PC-9 (cell line): ENCODE results near the gene CTBP2.

ENCODE experiments used
- EZH2 ChIP-seq: fragments of 200-600 bp; sonication (generic); IDR thresholded peaks from 2 replicates; pipeline ENCODE4 v1.8.0; 2017; ENCODE audit warnings: antibody characterized with exemption, low read depth
- TF ChIP-seq, protein P1 (sequence below): fragments of 200-600 bp; sonication (generic); conservative IDR thresholded peaks from 2 replicates; pipeline ENCODE4 v1.6.1; 2017; ENCODE audit warnings: mixed run types, antibody characterized with exemption, mild to moderate bottlenecking, moderate library complexity

DNA sequence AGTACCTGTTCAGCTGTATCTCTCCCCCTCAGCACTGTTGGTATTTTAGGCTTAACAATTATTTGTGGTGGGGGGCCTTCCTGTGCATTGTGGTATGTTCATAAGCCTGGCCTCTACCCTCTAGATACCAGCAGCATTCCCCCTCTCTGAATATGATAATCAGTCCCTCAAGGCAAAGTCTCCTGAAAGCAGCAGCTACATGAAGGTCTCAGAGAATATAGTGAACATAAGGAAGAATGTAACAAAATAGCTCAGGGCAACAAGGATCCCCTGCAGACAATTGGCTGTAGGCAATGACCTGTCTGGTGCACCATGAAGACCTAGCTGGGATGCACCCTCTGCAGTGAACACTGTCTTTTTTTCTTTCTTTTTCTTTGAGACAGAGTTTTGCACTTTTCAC, 86.4 kb downstream of the CTBP2 start:
- TF ChIP-seq, protein P1, sequence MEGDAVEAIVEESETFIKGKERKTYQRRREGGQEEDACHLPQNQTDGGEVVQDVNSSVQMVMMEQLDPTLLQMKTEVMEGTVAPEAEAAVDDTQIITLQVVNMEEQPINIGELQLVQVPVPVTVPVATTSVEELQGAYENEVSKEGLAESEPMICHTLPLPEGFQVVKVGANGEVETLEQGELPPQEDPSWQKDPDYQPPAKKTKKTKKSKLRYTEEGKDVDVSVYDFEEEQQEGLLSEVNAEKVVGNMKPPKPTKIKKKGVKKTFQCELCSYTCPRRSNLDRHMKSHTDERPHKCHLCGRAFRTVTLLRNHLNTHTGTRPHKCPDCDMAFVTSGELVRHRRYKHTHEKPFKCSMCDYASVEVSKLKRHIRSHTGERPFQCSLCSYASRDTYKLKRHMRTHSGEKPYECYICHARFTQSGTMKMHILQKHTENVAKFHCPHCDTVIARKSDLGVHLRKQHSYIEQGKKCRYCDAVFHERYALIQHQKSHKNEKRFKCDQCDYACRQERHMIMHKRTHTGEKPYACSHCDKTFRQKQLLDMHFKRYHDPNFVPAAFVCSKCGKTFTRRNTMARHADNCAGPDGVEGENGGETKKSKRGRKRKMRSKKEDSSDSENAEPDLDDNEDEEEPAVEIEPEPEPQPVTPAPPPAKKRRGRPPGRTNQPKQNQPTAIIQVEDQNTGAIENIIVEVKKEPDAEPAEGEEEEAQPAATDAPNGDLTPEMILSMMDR, result no peak
- no peak for TF ChIP-seq EZH2
